ENCODE data around the gene SERINC5.

The SERINC5 gene

DNA sequence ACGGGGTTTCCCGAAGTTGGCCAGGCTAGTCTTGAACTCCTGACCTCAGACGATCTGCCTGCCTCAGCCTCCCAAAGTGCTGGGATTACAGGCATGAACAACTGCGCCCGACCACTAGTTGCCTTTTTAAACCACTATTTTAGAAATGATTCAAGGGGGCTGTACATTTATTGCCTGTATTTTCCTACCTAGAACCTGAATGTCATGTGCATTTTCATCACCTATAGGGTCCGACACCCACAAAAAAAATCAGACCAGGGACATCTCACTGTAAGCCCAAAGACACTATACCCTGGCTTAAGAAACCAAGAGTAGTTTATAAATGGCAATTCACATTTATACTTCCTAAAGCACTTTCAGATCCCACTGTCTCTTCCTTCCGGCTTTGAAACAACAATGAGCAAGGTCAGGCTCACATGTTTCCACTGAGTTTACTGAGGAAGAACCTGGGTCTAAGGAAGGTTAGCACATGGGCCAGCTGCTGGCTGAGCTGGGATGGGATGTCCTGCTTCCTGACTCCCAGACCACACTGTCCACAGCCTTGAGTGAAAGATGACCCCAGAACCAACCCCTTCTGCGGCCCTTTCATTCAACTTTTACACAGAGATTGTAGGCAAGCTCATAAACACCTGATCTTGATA, 87.3 kb downstream of the SERINC5 start:
- no peaks in the 10 kb centered on the region for H3K27me3 ChIP-seq
- no peaks in the 10 kb centered on the region for H3K9me3 ChIP-seq
- TF ChIP-seq, protein P1, sequence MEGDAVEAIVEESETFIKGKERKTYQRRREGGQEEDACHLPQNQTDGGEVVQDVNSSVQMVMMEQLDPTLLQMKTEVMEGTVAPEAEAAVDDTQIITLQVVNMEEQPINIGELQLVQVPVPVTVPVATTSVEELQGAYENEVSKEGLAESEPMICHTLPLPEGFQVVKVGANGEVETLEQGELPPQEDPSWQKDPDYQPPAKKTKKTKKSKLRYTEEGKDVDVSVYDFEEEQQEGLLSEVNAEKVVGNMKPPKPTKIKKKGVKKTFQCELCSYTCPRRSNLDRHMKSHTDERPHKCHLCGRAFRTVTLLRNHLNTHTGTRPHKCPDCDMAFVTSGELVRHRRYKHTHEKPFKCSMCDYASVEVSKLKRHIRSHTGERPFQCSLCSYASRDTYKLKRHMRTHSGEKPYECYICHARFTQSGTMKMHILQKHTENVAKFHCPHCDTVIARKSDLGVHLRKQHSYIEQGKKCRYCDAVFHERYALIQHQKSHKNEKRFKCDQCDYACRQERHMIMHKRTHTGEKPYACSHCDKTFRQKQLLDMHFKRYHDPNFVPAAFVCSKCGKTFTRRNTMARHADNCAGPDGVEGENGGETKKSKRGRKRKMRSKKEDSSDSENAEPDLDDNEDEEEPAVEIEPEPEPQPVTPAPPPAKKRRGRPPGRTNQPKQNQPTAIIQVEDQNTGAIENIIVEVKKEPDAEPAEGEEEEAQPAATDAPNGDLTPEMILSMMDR (IDR thresholded peaks at IDR 0.05), result no peak
- no peak overlapping the region for H3K4me3 ChIP-seq (ENCODE audit: low read depth in 1 of 2, low read length in 1 of 2)
- peaks cover 10% of the 10 kb centered on the region for H3K36me3 ChIP-seq
- no peak overlapping the region for H3K27ac ChIP-seq
- peaks cover 0 to 4% of the 10 kb centered on the region in 2 experiments for H3K4me1 ChIP-seq (ENCODE audit: control insufficient read depth in 1 of 2, insufficient read depth in 1 of 2, low read depth in 1 of 2, low read length in 1 of 2)

DNA sequence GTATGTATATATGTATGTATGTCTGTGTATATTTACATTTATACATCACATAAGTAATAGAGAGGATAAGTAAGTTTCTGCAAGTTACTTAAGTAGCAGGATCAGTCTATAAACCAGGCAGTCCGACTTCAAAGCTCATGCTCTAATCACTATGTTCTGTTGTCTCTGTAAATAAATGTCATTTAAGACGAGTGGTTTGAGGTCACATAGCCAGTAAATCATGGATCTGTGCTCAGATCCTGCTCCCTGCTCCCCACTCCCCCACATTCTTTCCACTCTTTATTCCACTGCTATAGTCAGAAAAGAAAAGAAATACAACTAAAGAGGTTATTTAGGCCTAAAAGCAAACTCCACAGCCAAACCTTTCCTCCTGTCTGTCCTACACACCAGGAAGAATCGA, 90.4 kb downstream of the SERINC5 start:
- TF ChIP-seq, protein P1 (IDR thresholded peaks at IDR 0.05), result no peak
- Histone ChIP-seq H3K4me1 (ENCODE audit: control insufficient read depth in 1 of 2, insufficient read depth in 1 of 2, low read depth in 1 of 2, low read length in 1 of 2) (peaks cover 0 to 4% of the 10 kb centered on the region in 2 experiments), H3K27me3 (no peaks in the 10 kb centered on the region), H3K9me3 (no peaks in the 10 kb centered on the region), H3K36me3 (peaks cover 10% of the 10 kb centered on the region), H3K4me3 (ENCODE audit: low read depth in 1 of 2, low read length in 1 of 2) (no peak overlapping the region), H3K27ac (no peak overlapping the region)

DNA sequence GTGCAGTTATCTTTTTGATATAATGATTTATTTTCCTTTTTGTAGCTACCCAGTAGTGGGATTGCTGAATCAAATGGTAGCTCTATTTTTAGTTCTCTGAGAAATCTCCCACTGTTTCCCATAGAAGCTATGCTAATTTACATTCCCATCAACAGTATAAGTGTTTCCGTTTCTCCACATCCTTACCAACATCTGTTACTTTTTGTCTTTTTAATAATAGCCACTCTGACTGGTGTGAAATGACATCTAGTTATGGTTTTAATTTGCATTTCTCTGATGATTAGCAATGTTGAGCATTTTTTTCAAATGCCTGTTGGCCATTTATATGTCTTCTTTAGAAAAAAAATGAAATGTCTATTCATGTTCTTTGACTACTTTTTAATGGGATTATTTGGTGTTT, 94.7 kb downstream of the SERINC5 start:
- no peak overlapping the region for H3K27ac ChIP-seq
- TF ChIP-seq, protein P1 (IDR thresholded peaks at IDR 0.05), result no peak
- H3K36me3 ChIP-seq, result peaks cover 15% of the 10 kb centered on the region
- no peaks in the 10 kb centered on the region for H3K27me3 ChIP-seq
- H3K9me3 ChIP-seq, result no peaks in the 10 kb centered on the region
- no peak overlapping the region for H3K4me3 ChIP-seq (ENCODE audit: low read depth in 1 of 2, low read length in 1 of 2)
- H3K4me1 ChIP-seq (ENCODE audit: control insufficient read depth in 1 of 2, insufficient read depth in 1 of 2, low read depth in 1 of 2, low read length in 1 of 2), result peaks cover 0 to 4% of the 10 kb centered on the region in 2 experiments

DNA sequence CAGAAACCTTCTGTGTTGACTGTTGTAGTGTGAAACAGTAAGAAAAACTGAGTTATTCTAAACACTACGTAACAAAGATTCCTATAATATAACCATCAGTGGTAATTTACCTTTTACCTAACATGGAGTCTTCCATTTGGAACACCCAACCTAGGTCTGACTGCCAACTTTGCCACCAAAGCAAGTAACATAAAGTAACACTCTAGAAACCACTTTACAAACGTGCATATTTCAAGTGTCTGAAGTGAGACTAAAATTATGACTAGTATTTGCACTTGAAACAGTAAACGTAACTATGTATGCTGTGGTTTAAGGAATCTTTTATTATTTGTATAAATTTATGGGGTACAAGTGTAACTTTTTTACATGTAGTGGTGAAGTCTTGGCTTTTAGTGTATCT, 95.6 kb downstream of the SERINC5 start:
- no peak overlapping the region for H3K4me3 ChIP-seq (ENCODE audit: low read depth in 1 of 2, low read length in 1 of 2)
- H3K36me3 ChIP-seq, result peaks cover 15% of the 10 kb centered on the region
- H3K27me3 ChIP-seq, result no peaks in the 10 kb centered on the region
- no peaks in the 10 kb centered on the region for H3K9me3 ChIP-seq
- no peak overlapping the region for H3K27ac ChIP-seq
- H3K4me1 ChIP-seq (ENCODE audit: control insufficient read depth in 1 of 2, insufficient read depth in 1 of 2, low read depth in 1 of 2, low read length in 1 of 2), result peaks cover 0 to 1% of the 10 kb centered on the region in 2 experiments
- TF ChIP-seq, protein P1 (IDR thresholded peaks at IDR 0.05), result no peak

DNA sequence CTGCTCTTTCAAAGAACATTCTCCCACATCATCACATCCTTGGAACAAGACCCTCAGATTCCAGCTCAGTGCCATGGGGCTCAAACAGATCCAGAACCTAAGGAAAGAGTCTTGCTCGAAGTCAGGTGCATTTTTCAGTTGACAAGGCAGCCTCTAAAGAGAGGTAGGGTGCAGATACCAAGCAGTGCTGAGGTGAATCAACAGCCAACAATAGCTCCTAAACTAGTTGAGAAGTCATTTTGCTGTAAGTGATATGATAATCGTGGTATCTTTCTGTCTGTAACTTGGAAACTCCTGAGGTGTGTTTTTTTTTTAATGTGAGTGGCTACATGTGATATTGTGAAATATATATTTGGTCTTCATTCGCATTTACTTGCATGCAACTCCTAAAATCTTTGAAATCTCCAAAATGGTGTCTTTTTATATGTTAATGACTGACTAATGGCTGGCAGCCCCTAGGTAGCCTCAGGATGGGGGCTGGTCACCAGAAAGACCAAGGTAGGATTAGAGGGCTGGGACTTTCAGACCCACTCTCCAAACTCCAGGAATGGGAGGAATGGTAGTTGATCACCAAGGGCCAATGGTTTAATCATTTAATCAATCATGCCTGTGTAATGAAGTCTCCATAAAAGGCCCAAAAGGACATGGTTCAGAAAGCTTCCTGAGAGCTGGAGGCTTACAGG, 96.6 kb downstream of the SERINC5 start:
- no peak overlapping the region for H3K27ac ChIP-seq
- no peaks in the 10 kb centered on the region for H3K4me1 ChIP-seq (ENCODE audit: control insufficient read depth in 1 of 2, insufficient read depth in 1 of 2, low read depth in 1 of 2, low read length in 1 of 2)
- no peak overlapping the region for H3K4me3 ChIP-seq (ENCODE audit: low read depth in 1 of 2, low read length in 1 of 2)
- TF ChIP-seq, protein P1 (IDR thresholded peaks at IDR 0.05), result no peak
- H3K36me3 ChIP-seq, result peaks cover 15% of the 10 kb centered on the region
- H3K27me3 ChIP-seq, result no peaks in the 10 kb centered on the region
- H3K9me3 ChIP-seq, result no peaks in the 10 kb centered on the region
